Measurements from ENCODE around the gene UGCG.

UGCG gene
- total RNA-seq, result 47.3 to 91.8 (median 57.9) reads per million in 3 donors

- peaks cover 16% of the 10 kb centered on the region for H3K4me1 ChIP-seq (ENCODE audit: control insufficient read depth, insufficient read depth, low read length, poor library complexity, severe bottlenecking)
- H3K27me3 ChIP-seq (replicated peaks; ENCODE audit: control insufficient read depth, insufficient read depth, low read length, poor library complexity, severe bottlenecking), result no peaks in the 10 kb centered on the region
- peak within 1 kb of the TSS; percentile 88 for H3K4me3 ChIP-seq (ENCODE audit: insufficient read depth, low read depth, low read length, poor library complexity, severe bottlenecking)
- DNase-seq, result peak; percentile 72 to 77 (median 76)
- peak within 1 kb of the TSS; percentile 73 for H3K27ac ChIP-seq (ENCODE audit: insufficient read depth, low read length, poor library complexity, severe bottlenecking)
- H3K9me3 ChIP-seq (ENCODE audit: control insufficient read depth, low read length), result no peaks in the 10 kb centered on the region
- H3K36me3 ChIP-seq (ENCODE audit: control insufficient read depth, insufficient read depth, low read length), result no peaks in the 10 kb centered on the region
These were observed at the start of gene UGCG for GRCh38 chr9:111895996-111896941. Gene UGCG, plus strand, starts transcription at chr9:111896814. Its CDS starts 402 bp downstream, at chr9:111897216.

- Histone ChIP-seq H3K4me3 (ENCODE audit: insufficient read depth, low read depth, low read length, poor library complexity, severe bottlenecking) (no peak overlapping the region), H3K9me3 (ENCODE audit: control insufficient read depth, low read length) (no peaks in the 10 kb centered on the region), H3K4me1 (ENCODE audit: control insufficient read depth, insufficient read depth, low read length, poor library complexity, severe bottlenecking) (no peaks in the 10 kb centered on the region), H3K36me3 (ENCODE audit: control insufficient read depth, insufficient read depth, low read length) (no peaks in the 10 kb centered on the region), H3K27me3 (replicated peaks; ENCODE audit: control insufficient read depth, insufficient read depth, low read length, poor library complexity, severe bottlenecking) (no peaks in the 10 kb centered on the region), H3K27ac (ENCODE audit: insufficient read depth, low read length, poor library complexity, severe bottlenecking) (no peak overlapping the region)
- no peak for DNase-seq
These were observed 45.1 kb upstream of the UGCG start for GRCh38 chr9:111851553-111851952.

- no peak for DNase-seq
- no peak overlapping the region for H3K4me3 ChIP-seq (ENCODE audit: insufficient read depth, low read depth, low read length, poor library complexity, severe bottlenecking)
- H3K27me3 ChIP-seq (replicated peaks; ENCODE audit: control insufficient read depth, insufficient read depth, low read length, poor library complexity, severe bottlenecking), result no peaks in the 10 kb centered on the region
- no peaks in the 10 kb centered on the region for H3K36me3 ChIP-seq (ENCODE audit: control insufficient read depth, insufficient read depth, low read length)
- H3K4me1 ChIP-seq (ENCODE audit: control insufficient read depth, insufficient read depth, low read length, poor library complexity, severe bottlenecking), result no peaks in the 10 kb centered on the region
- no peak overlapping the region for H3K27ac ChIP-seq (ENCODE audit: insufficient read depth, low read length, poor library complexity, severe bottlenecking)
- H3K9me3 ChIP-seq (ENCODE audit: control insufficient read depth, low read length), result no peaks in the 10 kb centered on the region
These were observed 44.3 kb upstream of the UGCG start for GRCh38 chr9:111852291-111852690.

GRCh38 chr9:111853450-111853827, 43.2 kb upstream of the UGCG start:
- no peaks in the 10 kb centered on the region for H3K27me3 ChIP-seq (replicated peaks; ENCODE audit: control insufficient read depth, insufficient read depth, low read length, poor library complexity, severe bottlenecking)
- H3K4me3 ChIP-seq (ENCODE audit: insufficient read depth, low read depth, low read length, poor library complexity, severe bottlenecking), result no peak overlapping the region
- no peaks in the 10 kb centered on the region for H3K36me3 ChIP-seq (ENCODE audit: control insufficient read depth, insufficient read depth, low read length)
- no peak for DNase-seq
- no peaks in the 10 kb centered on the region for H3K9me3 ChIP-seq (ENCODE audit: control insufficient read depth, low read length)
- H3K4me1 ChIP-seq (ENCODE audit: control insufficient read depth, insufficient read depth, low read length, poor library complexity, severe bottlenecking), result no peaks in the 10 kb centered on the region
- no peak overlapping the region for H3K27ac ChIP-seq (ENCODE audit: insufficient read depth, low read length, poor library complexity, severe bottlenecking)

- Histone ChIP-seq H3K9me3 (ENCODE audit: control insufficient read depth, low read length) (no peaks in the 10 kb centered on the region), H3K27me3 (replicated peaks; ENCODE audit: control insufficient read depth, insufficient read depth, low read length, poor library complexity, severe bottlenecking) (no peaks in the 10 kb centered on the region), H3K4me3 (ENCODE audit: insufficient read depth, low read depth, low read length, poor library complexity, severe bottlenecking) (no peak overlapping the region), H3K27ac (ENCODE audit: insufficient read depth, low read length, poor library complexity, severe bottlenecking) (no peak overlapping the region), H3K36me3 (ENCODE audit: control insufficient read depth, insufficient read depth, low read length) (no peaks in the 10 kb centered on the region), H3K4me1 (ENCODE audit: control insufficient read depth, insufficient read depth, low read length, poor library complexity, severe bottlenecking) (no peaks in the 10 kb centered on the region)
- DNase-seq, result no peak
These were observed 41.8 kb upstream of the UGCG start for GRCh38 chr9:111854799-111855198.

GRCh38 chr9:111857555-111858211, 38.9 kb upstream of the UGCG start:
- H3K27ac ChIP-seq (ENCODE audit: insufficient read depth, low read length, poor library complexity, severe bottlenecking), result no peak overlapping the region
- H3K27me3 ChIP-seq (replicated peaks; ENCODE audit: control insufficient read depth, insufficient read depth, low read length, poor library complexity, severe bottlenecking), result no peaks in the 10 kb centered on the region
- no peak overlapping the region for H3K4me3 ChIP-seq (ENCODE audit: insufficient read depth, low read depth, low read length, poor library complexity, severe bottlenecking)
- no peaks in the 10 kb centered on the region for H3K4me1 ChIP-seq (ENCODE audit: control insufficient read depth, insufficient read depth, low read length, poor library complexity, severe bottlenecking)
- H3K36me3 ChIP-seq (ENCODE audit: control insufficient read depth, insufficient read depth, low read length), result no peaks in the 10 kb centered on the region
- no peaks in the 10 kb centered on the region for H3K9me3 ChIP-seq (ENCODE audit: control insufficient read depth, low read length)
- DNase-seq, result no peak

GRCh38 chr9:111860443-111860842, 36.2 kb upstream of the UGCG start:
- Histone ChIP-seq H3K4me1 (ENCODE audit: control insufficient read depth, insufficient read depth, low read length, poor library complexity, severe bottlenecking) (no peaks in the 10 kb centered on the region), H3K27ac (ENCODE audit: insufficient read depth, low read length, poor library complexity, severe bottlenecking) (no peak overlapping the region), H3K36me3 (ENCODE audit: control insufficient read depth, insufficient read depth, low read length) (no peaks in the 10 kb centered on the region), H3K4me3 (ENCODE audit: insufficient read depth, low read depth, low read length, poor library complexity, severe bottlenecking) (no peak overlapping the region), H3K27me3 (replicated peaks; ENCODE audit: control insufficient read depth, insufficient read depth, low read length, poor library complexity, severe bottlenecking) (no peaks in the 10 kb centered on the region), H3K9me3 (ENCODE audit: control insufficient read depth, low read length) (no peaks in the 10 kb centered on the region)
- no peak for DNase-seq

GRCh38 chr9:111863636-111864035, 33.0 kb upstream of the UGCG start:
- H3K9me3 ChIP-seq (ENCODE audit: control insufficient read depth, low read length), result no peaks in the 10 kb centered on the region
- no peak overlapping the region for H3K27ac ChIP-seq (ENCODE audit: insufficient read depth, low read length, poor library complexity, severe bottlenecking)
- DNase-seq, result no peak

GRCh38 chr9:111866976-111867375, 29.6 kb upstream of the UGCG start:
- H3K4me3 ChIP-seq (ENCODE audit: insufficient read depth, low read depth, low read length, poor library complexity, severe bottlenecking), result no peak overlapping the region
- no peak overlapping the region for H3K27ac ChIP-seq (ENCODE audit: insufficient read depth, low read length, poor library complexity, severe bottlenecking)
- DNase-seq, result no peak
- H3K36me3 ChIP-seq (ENCODE audit: control insufficient read depth, insufficient read depth, low read length), result no peaks in the 10 kb centered on the region
- no peaks in the 10 kb centered on the region for H3K27me3 ChIP-seq (replicated peaks; ENCODE audit: control insufficient read depth, insufficient read depth, low read length, poor library complexity, severe bottlenecking)
- H3K9me3 ChIP-seq (ENCODE audit: control insufficient read depth, low read length), result no peaks in the 10 kb centered on the region
- no peaks in the 10 kb centered on the region for H3K4me1 ChIP-seq (ENCODE audit: control insufficient read depth, insufficient read depth, low read length, poor library complexity, severe bottlenecking)

More at GRCh38 chr9:111863636-111864035, 33.0 kb upstream of the UGCG start:
- Histone ChIP-seq H3K4me3 (ENCODE audit: insufficient read depth, low read depth, low read length, poor library complexity, severe bottlenecking) (no peak overlapping the region), H3K27me3 (replicated peaks; ENCODE audit: control insufficient read depth, insufficient read depth, low read length, poor library complexity, severe bottlenecking) (no peaks in the 10 kb centered on the region), H3K4me1 (ENCODE audit: control insufficient read depth, insufficient read depth, low read length, poor library complexity, severe bottlenecking) (no peaks in the 10 kb centered on the region), H3K36me3 (ENCODE audit: control insufficient read depth, insufficient read depth, low read length) (no peaks in the 10 kb centered on the region)

GRCh38 chr9:111868475-111868874, 28.1 kb upstream of the UGCG start:
- H3K4me3 ChIP-seq (ENCODE audit: insufficient read depth, low read depth, low read length, poor library complexity, severe bottlenecking), result no peak overlapping the region
- no peak overlapping the region for H3K27ac ChIP-seq (ENCODE audit: insufficient read depth, low read length, poor library complexity, severe bottlenecking)
- H3K4me1 ChIP-seq (ENCODE audit: control insufficient read depth, insufficient read depth, low read length, poor library complexity, severe bottlenecking), result no peaks in the 10 kb centered on the region
- no peaks in the 10 kb centered on the region for H3K36me3 ChIP-seq (ENCODE audit: control insufficient read depth, insufficient read depth, low read length)
- no peak for DNase-seq
- H3K9me3 ChIP-seq (ENCODE audit: control insufficient read depth, low read length), result no peaks in the 10 kb centered on the region
- H3K27me3 ChIP-seq (replicated peaks; ENCODE audit: control insufficient read depth, insufficient read depth, low read length, poor library complexity, severe bottlenecking), result no peaks in the 10 kb centered on the region
